Loucy (cell line): ENCODE data around the gene ZNF609.

ENCODE experiments used
- H2AFZ ChIP-seq: fragments of 200-600 bp; sonication (generic); 2 replicates; pipeline ENCODE4 v1.6.0; 2016; ENCODE audit warnings: antibody characterized with exemption, mild to moderate bottlenecking, low read length, moderate library complexity
- H3F3A ChIP-seq: fragments of 200-600 bp; 2 replicates; pipeline ENCODE4 v1.6.0; 2016; ENCODE audit warnings: antibody characterized with exemption, low read depth, mild to moderate bottlenecking
- H3K27me3 ChIP-seq: fragments of 200-600 bp; sonication (generic); 2 replicates; pipeline ENCODE4 v1.6.1; 2014; ENCODE audit warnings: low read length, mild to moderate bottlenecking; ENCODE audit not compliant: insufficient read depth, poor library complexity, severe bottlenecking
- H3K36me3 ChIP-seq: fragments of 200-600 bp; sonication (generic); 2 replicates; pipeline ENCODE4 v1.6.1; 2016; ENCODE audit warnings: low read length; ENCODE audit not compliant: insufficient read depth
- H3K4me1 ChIP-seq: fragments of 200-600 bp; sonication (generic); 2 replicates; pipeline ENCODE4 v1.5.1; 2014; ENCODE audit warnings: low read length, mild to moderate bottlenecking; ENCODE audit not compliant: insufficient read depth, poor library complexity, severe bottlenecking
- H3K4me2 ChIP-seq: fragments of 200-600 bp; sonication (generic); 2 replicates; pipeline ENCODE4 v1.6.0; 2014; ENCODE audit warnings: antibody characterized with exemption, low read length, low read depth, mild to moderate bottlenecking; ENCODE audit not compliant: poor library complexity, severe bottlenecking
- H3K4me3 ChIP-seq: fragments of 200-600 bp; sonication (generic); 2 replicates; pipeline ENCODE4 v1.5.1; 2014; ENCODE audit warnings: low read length, mild to moderate bottlenecking, mixed read lengths; ENCODE audit not compliant: poor library complexity, severe bottlenecking
- H3K79me2 ChIP-seq: fragments of 200-600 bp; sonication (generic); 2 replicates; pipeline ENCODE4 v1.6.1; 2014; ENCODE audit warnings: low read length; ENCODE audit not compliant: insufficient read depth
- H3K9ac ChIP-seq: fragments of 200-600 bp; sonication (generic); 2 replicates; pipeline ENCODE4 v1.6.0; 2014; ENCODE audit warnings: mild to moderate bottlenecking, low read depth, low read length, moderate library complexity; ENCODE audit not compliant: poor library complexity, severe bottlenecking
- H3K9me2 ChIP-seq: fragments of 200-600 bp; sonication (generic); replicated peaks from 2 replicates; pipeline ENCODE4 v1.6.1; 2016; ENCODE audit warnings: low read depth, low read length, mixed read lengths
- H3K9me3 ChIP-seq: fragments of 200-600 bp; sonication (generic); 2 replicates; pipeline ENCODE4 v1.6.1; 2014; ENCODE audit warnings: mild to moderate bottlenecking, antibody characterized with exemption, low read length, low read depth; ENCODE audit not compliant: insufficient read depth
- H4K20me1 ChIP-seq: fragments of 200-600 bp; sonication (generic); 2 replicates; pipeline ENCODE4 v1.6.0; 2014; ENCODE audit warnings: antibody characterized with exemption, low read length, mild to moderate bottlenecking; ENCODE audit not compliant: insufficient read depth, poor library complexity, severe bottlenecking
- EZH2phosphoT487 ChIP-seq: fragments of 200-600 bp; IDR thresholded peaks from 2 replicates; pipeline ENCODE4 v1.6.1; 2018; ENCODE audit warnings: antibody characterized with exemption, mild to moderate bottlenecking, moderate library complexity, borderline replicate concordance
- TF ChIP-seq, protein P1 (sequence below): fragments of 200-600 bp; sonication (generic); conservative IDR thresholded peaks from 2 replicates; pipeline ENCODE4 v1.5.1; 2014; ENCODE audit warnings: mild to moderate bottlenecking, antibody characterized with exemption, low read length

Gene ZNF609

DNA sequence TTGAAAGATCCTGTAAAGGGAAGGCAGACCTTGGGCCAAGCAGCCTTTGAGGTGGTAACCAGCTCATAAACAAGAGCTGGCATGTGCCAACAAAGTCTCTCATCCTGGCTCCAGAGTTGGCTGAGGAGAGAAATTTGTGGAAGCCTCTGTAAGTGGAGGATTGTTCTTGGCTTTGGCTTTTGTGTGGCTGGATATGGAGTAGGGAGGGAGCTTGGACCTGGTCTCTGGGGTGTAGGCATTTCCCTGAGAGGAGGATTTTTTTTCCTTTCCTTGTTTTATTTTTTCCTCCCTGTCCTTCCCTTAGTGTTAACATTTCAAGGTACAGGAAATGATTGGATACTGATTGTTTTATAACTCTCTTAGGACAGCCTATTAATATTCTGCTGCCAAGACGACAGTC, 60.8 kb downstream of the ZNF609 start:
- no peaks in the 10 kb centered on the region for H3K9me2 ChIP-seq

DNA sequence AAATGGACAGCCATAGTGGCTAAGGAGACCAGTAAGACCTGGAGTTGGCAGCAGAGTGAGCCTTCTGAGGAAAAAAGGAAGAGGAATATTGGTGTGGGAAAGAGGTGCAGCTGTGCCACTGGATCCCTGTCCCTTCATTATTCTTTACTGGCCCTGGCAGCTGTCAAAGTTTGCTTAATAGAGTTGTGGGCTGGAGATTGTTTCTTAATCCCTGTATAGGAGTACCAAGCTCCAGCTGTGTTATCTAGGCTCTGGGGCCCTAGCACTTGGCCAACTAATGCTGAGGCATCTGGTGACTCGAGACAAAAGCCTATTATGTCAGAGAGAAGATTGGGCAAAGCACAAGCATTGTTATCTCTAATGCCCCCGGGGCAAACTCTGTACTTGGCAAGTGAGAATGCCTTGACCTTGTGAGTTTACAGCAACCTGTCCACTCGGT, 61.4 kb downstream of the ZNF609 start:
- no peaks in the 10 kb centered on the region for H3K9me2 ChIP-seq
- peaks cover 15% of the 10 kb centered on the region for H3K4me1 ChIP-seq
- no peaks in the 10 kb centered on the region for H3K9me3 ChIP-seq
- H3K79me2 ChIP-seq: peaks cover 98% of the 10 kb centered on the region
- no peak overlapping the region for H3K9ac ChIP-seq
- H3K36me3 ChIP-seq: peaks cover 13% of the 10 kb centered on the region; the same call in 1 of the 2 replicates
- no peak overlapping the region for H3K4me3 ChIP-seq
- TF ChIP-seq, protein P1, sequence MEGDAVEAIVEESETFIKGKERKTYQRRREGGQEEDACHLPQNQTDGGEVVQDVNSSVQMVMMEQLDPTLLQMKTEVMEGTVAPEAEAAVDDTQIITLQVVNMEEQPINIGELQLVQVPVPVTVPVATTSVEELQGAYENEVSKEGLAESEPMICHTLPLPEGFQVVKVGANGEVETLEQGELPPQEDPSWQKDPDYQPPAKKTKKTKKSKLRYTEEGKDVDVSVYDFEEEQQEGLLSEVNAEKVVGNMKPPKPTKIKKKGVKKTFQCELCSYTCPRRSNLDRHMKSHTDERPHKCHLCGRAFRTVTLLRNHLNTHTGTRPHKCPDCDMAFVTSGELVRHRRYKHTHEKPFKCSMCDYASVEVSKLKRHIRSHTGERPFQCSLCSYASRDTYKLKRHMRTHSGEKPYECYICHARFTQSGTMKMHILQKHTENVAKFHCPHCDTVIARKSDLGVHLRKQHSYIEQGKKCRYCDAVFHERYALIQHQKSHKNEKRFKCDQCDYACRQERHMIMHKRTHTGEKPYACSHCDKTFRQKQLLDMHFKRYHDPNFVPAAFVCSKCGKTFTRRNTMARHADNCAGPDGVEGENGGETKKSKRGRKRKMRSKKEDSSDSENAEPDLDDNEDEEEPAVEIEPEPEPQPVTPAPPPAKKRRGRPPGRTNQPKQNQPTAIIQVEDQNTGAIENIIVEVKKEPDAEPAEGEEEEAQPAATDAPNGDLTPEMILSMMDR: no peak
- TF ChIP-seq EZH2phosphoT487: no peak
- H3F3A ChIP-seq: no peaks in the 10 kb centered on the region
- H3K27me3 ChIP-seq: no peaks in the 10 kb centered on the region
- no peak overlapping the region for H3K4me2 ChIP-seq
- H2AFZ ChIP-seq: no peak overlapping the region
- H4K20me1 ChIP-seq: peaks cover 53% of the 10 kb centered on the region

More for the DNA sequence above, 60.8 kb downstream of the ZNF609 start:
- H3K27me3 ChIP-seq: no peaks in the 10 kb centered on the region
- peaks cover 15% of the 10 kb centered on the region for H3K4me1 ChIP-seq
- no peaks in the 10 kb centered on the region for H3F3A ChIP-seq
- TF ChIP-seq, protein P1: no peak
- TF ChIP-seq EZH2phosphoT487: no peak
- H3K9me3 ChIP-seq: no peaks in the 10 kb centered on the region
- no peak overlapping the region for H2AFZ ChIP-seq
- H3K4me2 ChIP-seq: no peak overlapping the region
- H3K79me2 ChIP-seq: peaks cover 98% of the 10 kb centered on the region
- peaks cover 48% of the 10 kb centered on the region for H4K20me1 ChIP-seq
- H3K9ac ChIP-seq: no peak overlapping the region
- no peak overlapping the region for H3K4me3 ChIP-seq
- peaks cover 13% of the 10 kb centered on the region; the same call in 1 of the 2 replicates for H3K36me3 ChIP-seq

DNA sequence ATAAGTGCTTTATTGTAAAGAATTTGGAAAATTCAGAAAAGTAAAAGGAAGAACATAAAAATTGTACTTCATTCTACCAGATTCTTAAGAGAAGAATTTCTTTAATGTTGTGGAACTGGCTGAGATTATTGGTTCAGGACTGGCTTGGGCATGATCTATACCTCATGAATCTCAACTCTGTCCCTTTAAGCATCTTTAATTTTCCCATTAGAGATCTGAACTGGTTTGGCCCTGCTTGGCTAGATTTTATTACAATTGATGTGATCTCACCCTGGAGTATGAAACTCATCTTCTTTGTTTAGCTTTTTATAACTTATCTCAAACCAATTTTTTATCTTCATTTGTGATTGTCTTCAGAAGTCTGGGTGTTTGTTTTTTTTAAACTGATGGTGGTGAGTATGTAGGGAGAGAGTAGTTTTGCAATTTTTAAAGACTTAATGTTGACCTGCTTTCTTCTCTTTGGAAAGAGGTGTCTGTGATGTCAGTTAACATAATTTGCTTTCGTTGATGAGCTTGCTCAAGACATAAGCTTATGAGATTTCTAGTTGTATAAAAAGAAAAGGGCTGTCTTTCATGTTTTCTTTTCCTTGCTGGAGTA, 61.9 kb downstream of the ZNF609 start:
- Histone ChIP-seq H3K9ac (no peak overlapping the region), H3K4me3 (no peak overlapping the region), H3K79me2 (peaks cover 98% of the 10 kb centered on the region), H3K27me3 (no peaks in the 10 kb centered on the region), H3K9me3 (no peaks in the 10 kb centered on the region), H2AFZ (no peak overlapping the region), H3K4me1 (peaks cover 19% of the 10 kb centered on the region), H3K36me3 (peaks cover 8% of the 10 kb centered on the region; the same call in 1 of the 2 replicates), H3K4me2 (no peak overlapping the region), H3F3A (no peaks in the 10 kb centered on the region), H3K9me2 (no peaks in the 10 kb centered on the region), H4K20me1 (peaks cover 57% of the 10 kb centered on the region)
- TF ChIP-seq, protein P1: no peak
- TF ChIP-seq EZH2phosphoT487: no peak
